Fibroblast of upper back skin (primary cell): ENCODE results near the gene KPNA3.
"Not testable (repeated sequence)": the region's sequence is repeated elsewhere in the genome, so short reads cannot be mapped to it uniquely, and the experiment has no call there.

Experiments
- DNase-seq: peaks from one replicate; pipeline ENCODE4 v3.0.0-alpha.2; 2013

KPNA3 gene

DNA sequence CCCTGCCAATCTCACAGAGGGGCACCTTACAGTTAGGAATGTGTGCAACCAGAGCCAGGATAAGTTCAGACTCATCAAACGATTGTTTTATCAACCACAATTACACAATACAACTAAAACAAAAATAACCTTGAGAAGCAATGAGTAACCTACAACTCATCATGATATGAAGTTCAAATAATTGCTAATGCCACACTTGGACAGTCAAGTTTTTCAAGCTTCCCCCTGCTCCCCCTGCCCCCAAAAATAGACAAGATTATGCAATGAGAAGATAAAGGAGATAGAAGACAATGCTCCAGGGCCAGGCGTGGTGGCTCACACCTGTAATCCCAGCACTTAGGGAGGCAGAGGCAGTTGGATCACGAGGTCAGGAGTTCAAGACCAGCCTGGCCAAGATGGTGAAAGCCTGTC, 13.6 kb upstream of the KPNA3 start:
- DNase-seq = no peak

- DNase-seq = not testable (repeated sequence)
These were observed 10.6 kb upstream of the KPNA3 start for GRCh38 chr13:49803047-49803446.

DNA sequence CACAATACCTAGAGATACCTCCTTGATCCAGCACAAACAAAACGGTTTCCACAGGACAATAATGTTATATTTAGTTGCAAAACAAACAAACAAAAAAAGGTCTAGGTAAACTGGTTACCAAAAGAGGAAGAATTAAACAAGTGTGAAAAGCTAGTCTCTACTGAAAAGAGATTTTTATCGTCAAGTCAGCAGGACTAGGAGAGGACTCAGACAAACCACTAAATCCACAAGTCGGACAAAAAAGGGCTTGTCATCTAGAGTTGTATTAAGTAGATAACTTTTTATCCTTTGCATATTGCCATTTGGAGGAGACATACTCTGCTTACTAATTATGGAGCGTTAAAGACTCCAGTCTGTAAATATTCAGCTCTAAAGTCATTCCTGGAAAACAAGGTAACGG, 9.9 kb upstream of the KPNA3 start:
- DNase-seq = no peak

DNA sequence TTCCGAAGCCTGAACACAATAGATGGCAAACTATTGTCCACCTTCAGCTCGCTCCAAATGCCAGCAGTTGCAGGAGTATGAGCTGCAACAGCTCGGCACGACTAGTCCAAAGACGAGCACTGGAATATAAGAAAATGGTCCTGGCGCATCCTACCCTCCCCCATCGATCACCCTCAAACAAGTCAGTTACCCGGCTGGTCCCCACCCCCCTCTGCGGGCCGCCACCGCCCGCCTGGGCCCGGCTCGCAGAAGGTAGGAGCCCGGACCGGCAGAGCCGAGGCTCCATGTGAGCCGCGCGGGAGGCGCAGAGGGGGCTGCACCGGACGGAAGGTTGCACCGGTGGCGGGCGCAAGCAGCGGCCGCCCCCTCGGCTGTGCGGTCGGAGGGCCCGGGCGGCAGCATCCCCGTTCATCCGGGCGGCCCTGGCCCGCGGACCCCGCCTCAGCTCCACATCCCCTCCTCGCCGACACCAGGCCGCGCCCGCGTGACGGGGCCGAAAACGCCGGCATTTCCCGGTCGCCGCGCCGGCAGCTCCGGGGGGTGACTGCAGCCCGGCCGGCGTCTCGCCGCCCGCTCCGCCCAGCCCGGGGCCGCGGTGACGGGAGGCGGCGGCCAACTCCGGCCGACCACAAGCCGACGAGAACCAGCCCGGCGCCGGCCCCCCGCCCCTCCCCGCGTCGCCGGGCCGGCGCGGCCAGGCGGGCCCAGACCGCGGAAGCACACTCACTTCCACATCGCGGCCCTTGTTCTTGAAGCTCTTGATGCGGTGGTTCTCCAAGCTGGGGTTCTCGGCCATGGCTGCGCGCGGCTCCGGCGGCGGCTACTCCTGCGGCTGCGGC, 552 bp downstream of the KPNA3 start:
- DNase-seq = peak; percentile 35

DNA sequence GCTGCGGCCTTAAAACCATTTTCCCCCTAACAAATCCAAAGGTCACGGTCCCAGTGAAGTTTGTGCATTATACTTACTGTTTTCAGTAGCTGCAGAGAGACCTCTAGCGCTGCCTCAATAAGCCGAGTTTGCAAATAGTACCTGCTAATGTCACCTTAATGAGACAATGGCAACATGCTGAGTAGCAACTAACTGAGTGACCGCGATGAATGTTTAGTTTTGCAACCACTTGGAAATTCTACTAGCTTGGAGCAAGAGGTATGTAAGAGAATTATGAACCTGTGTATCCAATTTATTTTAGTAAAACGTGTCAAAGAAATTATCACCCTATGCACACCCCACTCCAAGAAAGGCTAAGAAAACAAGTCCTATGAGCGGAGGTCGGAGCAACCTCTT, 1.2 kb downstream of the KPNA3 start:
- DNase-seq = peak; percentile 12

DNA sequence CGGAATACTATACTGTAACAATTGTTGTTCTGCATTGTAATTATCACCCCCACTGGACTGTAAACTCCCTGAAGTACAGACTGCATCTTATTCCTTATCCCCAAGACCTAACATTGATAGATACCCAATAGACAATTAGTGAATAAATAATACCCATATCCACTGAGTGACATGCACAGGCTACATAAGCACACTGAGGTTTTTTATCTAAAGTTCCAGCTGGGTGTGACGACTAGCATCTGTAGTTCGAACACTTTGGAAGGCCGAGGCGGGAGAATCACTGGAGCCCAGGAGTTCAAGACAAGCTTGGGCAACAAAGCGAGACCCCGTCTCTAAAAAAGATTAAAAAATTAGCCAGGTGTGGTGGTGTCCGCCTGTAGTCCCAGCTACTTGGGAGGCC, 2.5 kb downstream of the KPNA3 start:
- DNase-seq = no peak

GRCh38 chr13:49786401-49787008, 6.0 kb downstream of the KPNA3 start:
- DNase-seq = no peak

GRCh38 chr13:49784886-49785570, 7.5 kb downstream of the KPNA3 start:
- DNase-seq = no peak

- no peak for DNase-seq
These were observed 8.6 kb downstream of the KPNA3 start for GRCh38 chr13:49783865-49784264.

DNA sequence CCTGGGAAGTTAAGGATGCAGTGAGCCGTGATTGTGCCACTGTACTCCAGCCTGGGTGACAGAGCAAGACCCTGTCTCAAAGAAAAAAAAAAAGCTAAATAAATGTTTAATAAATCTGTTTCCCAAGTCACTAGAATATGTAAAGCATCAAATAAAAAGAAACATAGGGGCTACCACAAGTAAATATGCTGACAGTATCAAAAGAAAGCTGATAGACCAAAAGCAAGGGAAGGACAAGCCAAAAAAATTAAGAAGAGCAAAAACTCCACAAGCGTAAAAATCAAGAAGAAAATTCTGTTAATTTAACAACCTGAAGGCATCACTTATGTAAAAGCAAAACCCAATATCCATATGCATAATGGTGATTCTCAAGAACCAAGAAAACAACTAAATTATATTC, 9.7 kb downstream of the KPNA3 start:
- DNase-seq = no peak

DNA sequence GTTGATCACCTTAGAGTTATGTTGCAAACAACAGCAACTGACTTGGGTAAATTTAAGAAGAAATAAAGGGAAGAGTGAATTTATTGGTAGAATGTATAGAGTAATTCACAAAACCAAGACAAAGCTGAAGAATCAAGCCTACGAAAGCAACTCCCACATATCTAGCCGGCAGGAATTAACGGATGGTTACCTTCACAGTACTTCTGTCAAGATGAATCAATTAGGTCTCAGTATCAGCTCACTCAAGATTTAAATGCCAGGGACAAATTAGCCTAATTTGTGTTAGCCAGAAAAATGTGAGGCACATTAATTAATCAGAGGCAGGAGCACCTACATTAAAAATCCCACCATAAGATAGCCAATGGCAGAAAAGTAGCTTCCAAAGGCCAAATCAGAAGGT, 10.7 kb downstream of the KPNA3 start:
- DNase-seq = no peak

GRCh38 chr13:49779721-49780120, 12.8 kb downstream of the KPNA3 start:
- DNase-seq = no peak

GRCh38 chr13:49777746-49778614, 14.5 kb downstream of the KPNA3 start:
- DNase-seq = no peak

GRCh38 chr13:49776871-49777270, 15.6 kb downstream of the KPNA3 start:
- peak; percentile 59 for DNase-seq

DNA sequence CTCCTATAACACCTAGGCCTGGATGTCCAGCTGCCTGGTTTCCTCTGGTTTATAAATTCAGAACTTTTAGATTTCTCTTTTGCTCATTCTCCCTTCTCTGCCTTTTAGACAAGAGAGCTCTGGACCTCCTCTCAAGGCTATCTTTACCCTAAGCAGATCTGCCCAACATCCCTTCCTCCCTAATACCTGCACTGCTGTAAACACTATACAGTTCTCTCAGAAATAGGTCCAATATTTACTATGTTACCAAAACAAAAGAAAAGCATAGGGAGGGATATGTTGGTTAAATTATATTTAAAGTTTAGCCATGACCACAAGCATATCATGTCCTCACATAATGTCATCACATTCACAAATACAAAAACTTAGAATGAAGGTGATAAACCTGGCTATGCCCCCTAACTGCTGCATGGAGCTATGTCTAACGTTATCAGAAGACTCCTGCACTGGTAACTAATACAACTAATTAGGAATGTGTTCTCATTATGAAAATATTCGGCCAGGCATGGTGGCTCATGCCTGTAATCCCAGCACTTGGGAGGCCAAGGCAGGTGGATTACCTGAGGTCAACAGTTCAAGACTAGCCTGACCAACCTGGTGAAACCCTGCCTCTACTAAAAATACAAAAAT, 18.0 kb downstream of the KPNA3 start:
- no peak for DNase-seq

GRCh38 chr13:49772828-49773227, 19.7 kb downstream of the KPNA3 start:
- no peak for DNase-seq

GRCh38 chr13:49761811-49762210, 30.7 kb downstream of the KPNA3 start:
- DNase-seq = not testable (repeated sequence)

- no peak for DNase-seq
These were observed 31.9 kb downstream of the KPNA3 start for GRCh38 chr13:49760558-49760957.

DNA sequence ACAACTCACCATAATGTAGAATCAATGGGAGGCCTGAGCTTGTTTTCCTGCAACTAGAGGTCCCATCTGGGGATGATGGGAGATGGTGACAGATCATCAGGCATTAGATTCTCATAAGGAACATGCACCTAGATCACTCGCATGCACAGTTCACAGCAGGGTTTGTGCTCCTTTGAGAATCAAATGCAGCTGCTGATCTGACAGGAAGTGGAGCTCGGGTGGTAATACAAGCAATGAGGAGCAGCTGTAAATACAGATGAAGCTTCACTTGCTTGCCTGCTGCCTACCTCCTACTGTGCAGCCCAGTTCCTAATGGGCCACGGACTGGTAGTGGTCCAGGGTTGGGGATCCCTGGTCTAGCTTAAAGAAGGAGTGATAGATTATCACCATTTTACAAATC, 33.0 kb downstream of the KPNA3 start:
- DNase-seq = peak; percentile 22

DNA sequence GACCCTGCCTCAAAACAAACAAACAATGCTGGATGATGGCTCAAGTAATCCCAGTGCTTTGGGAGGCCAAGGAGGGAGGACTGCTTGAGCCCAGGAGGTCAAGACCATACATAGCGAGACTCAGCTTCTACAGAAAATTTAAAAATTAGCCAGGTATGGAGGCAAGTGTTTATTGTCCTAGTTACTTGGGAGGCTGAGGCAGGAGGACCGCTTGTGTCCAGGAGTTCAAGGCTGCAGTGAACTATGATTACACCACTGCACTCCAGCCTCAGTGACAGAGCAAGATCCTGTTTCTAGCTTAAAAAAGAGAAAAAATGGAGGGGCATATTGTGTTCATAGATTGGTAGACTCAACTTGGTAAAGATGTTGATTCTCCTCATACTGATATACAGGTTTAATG, 36.2 kb downstream of the KPNA3 start:
- no peak for DNase-seq

GRCh38 chr13:49754146-49754545, 38.3 kb downstream of the KPNA3 start:
- DNase-seq = no peak

DNA sequence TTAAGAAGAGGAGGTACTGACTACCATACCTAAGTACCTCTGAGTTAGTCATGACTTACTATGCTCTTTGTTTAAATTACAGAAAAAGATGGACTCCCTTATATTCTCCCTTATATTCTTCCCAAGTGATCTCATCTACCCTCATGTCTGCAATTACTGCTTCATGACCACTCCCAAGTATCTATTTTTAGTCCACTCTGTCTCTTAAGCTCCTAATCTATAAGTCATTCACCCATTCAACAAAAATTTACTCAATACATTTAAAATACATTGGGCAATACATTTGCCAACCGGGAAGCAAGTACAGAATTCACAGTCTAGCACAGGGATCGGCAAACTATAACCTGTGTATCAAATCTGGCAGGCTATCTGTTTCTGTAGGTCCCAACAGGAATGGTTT, 42.6 kb downstream of the KPNA3 start:
- peak; percentile 29 for DNase-seq

GRCh38 chr13:49746111-49746510, 46.4 kb downstream of the KPNA3 start:
- DNase-seq = no peak
